Heart right ventricle (tissue), 16 donors: Measurements from ENCODE around the gene CEP170. TPM values are rescaled to one million over a fixed set of nuclear protein-coding genes. Genes with fewer than 3 reads are reported as not detected.

ENCODE experiments used
- ATAC-seq, 8 donors: fragments of 200-7000 bp; cut with Tn5 transposase; one replicate each; pipeline ENCODE4 v1.9.1; 2020; ENCODE audit warnings: mild to moderate bottlenecking in 8 of 8, moderate library complexity in 8 of 8, moderate number of reproducible peaks in 1 of 8
- DNase-seq, 2 donors: peaks; one replicate each; pipeline ENCODE4 v3.0.0-alpha.2; 2020
- H3K27ac ChIP-seq, 10 donors: fragments of 200-600 bp; sonication (generic) in 2 of 10; one replicate each; pipeline versions ENCODE4 v1.5.0 to v1.8.0; 2020 to 2022; ENCODE audit warnings: mild to moderate bottlenecking in 3 of 10
- H3K27me3 ChIP-seq, 7 donors: fragments of 200-600 bp; one replicate each; pipeline ENCODE4 v1.8.0; 2021 to 2022; ENCODE audit warnings: mild to moderate bottlenecking in 2 of 7
- H3K36me3 ChIP-seq, 9 donors: fragments of 200-600 bp; sonication (generic) in 1 of 9; one replicate each; pipeline versions ENCODE4 v1.5.0 to v1.8.0; 2020 to 2022; ENCODE audit warnings: mild to moderate bottlenecking in 2 of 9
- H3K4me1 ChIP-seq, 9 donors: fragments of 200-600 bp; sonication (generic) in 1 of 9; one replicate each; pipeline versions ENCODE4 v1.5.0 to v1.8.0; 2020 to 2022; ENCODE audit warnings: mild to moderate bottlenecking in 4 of 9
- H3K4me3 ChIP-seq, 10 donors: fragments of 200-600 bp; sonication (generic) in 2 of 10; one replicate each; pipeline versions ENCODE4 v1.5.0 to v1.8.0; 2020 to 2022; ENCODE audit warnings: mild to moderate bottlenecking in 7 of 10, moderate library complexity in 2 of 10
- H3K9me3 ChIP-seq, 11 donors: fragments of 200-600 bp in 10 of 11; sonication (generic) in 2 of 11; one replicate each; pipeline versions ENCODE4 v1.5.0 to v1.8.0; 2013 to 2022; ENCODE audit warnings: mild to moderate bottlenecking in 2 of 11, control low read depth in 1 of 11, moderate library complexity in 1 of 11
- CTCF ChIP-seq, 9 donors: fragments of 200-600 bp; sonication (generic) in 2 of 9; IDR thresholded peaks; one replicate each; pipeline versions ENCODE4 v1.5.0 to v1.8.0; 2021 to 2022; ENCODE audit warnings: antibody characterized with exemption in 9 of 9, mild to moderate bottlenecking in 5 of 9, moderate library complexity in 1 of 9
- WGBS, 2 donors: extraction: QIAGEN DNeasy Blood & Tissue Kit; methylation state at CpG; one replicate each; pipeline ENCODE4 v1.1.7; 2013; ENCODE audit warnings: inconsistent platforms in 1 of 2; 5-methylcytosine and 5-hydroxymethylcytosine counted together
- intact Hi-C, 10 donors: fragments of 100-400 bp; cut with DNase I; formaldehyde crosslinking; loops; one replicate each; pipeline versions ENCODE4 v1.11.1 to v1.14.2; 2022
- polyA plus RNA-seq, 2 donors: library from polyadenylated mRNA; stranded (reverse); fragments of 200-250 nt; gene quantifications; one replicate each; pipeline ENCODE4 v1.2.3, GENCODE V29; 2013
- total RNA-seq, 10 donors: library from RNA; stranded (reverse); fragmentation: NEBNext Ultra II Directional in 3 of 10; extraction: Animal tissue kit (Norgen Biotek cat#: 25700) in 3 of 10; gene quantifications; one replicate each; pipeline versions ENCODE4 v1.2.1 to v1.2.4, GENCODE V29; 2021 to 2023
- donor health status: Arrhythmogenic right ventricular cardiomyopathy.
- donor health status: ischemic (EF 13 %, LVEDD 7.1; RV severe dilation, severe dysfunction).
- donor health status: healthy with polysubstance abuse.
- donor health status: DM: no; HTN: yes; CAD: no.
- donor health status: DM: no; HTN: no; CAD: no.
- donor health status: ischemic (EF 25% LVEDD 6.9; RV normal size, moderate dysfunction).
- donor health status: ischemic (EF 25% LVEDD 5.7; RV mildly dilated, moderate dysfunction).
- donor health status: healthy.
- donor health status: DM: yes; HTN: yes; CAD: no.
- donor health status: Ischemic cardiomyopathy.
- donor health status: ischemic (EF 35%, LVEDD 5.7; RV mildly dilated, moderate dysfunction).
- donor health status: nonischemic (EF 11% LVEDD 7.7; RV severe dilation, severe dysfunction).
- donor health status: DM: yes; HTN: yes; CAD: no.
- donor health status: PGD.
- donor health status: ischemic (EF 29% LVEDD 5.4; RV normal size, mild dysfunction).
- donor health status: nonischemic (EF 23%, LVEDD 6.1; RV moderate dilation, normal function).

Gene CEP170
- total and polyA plus RNA-seq, 12 donors = 7.3 to 75.5 (median 50.4) TPM

- no peak for ATAC-seq
- TF ChIP-seq CTCF (IDR thresholded peaks at IDR 0.05) = no peak
- peaks cover 0 to 30% (median 4%) of the 10 kb centered on the region in 11 donors for H3K9me3 ChIP-seq
- peaks cover 0 to 92% (median 28%) of the 10 kb centered on the region in 9 donors for H3K36me3 ChIP-seq
- 77 to 80% methylated on average over 3 of the region's 3 CpGs for WGBS, 2 donors
- no peak for DNase-seq
- no peak overlapping the region for H3K4me3 ChIP-seq
- intact Hi-C loops = no loop called here
- peaks cover 0 to 16% (median 0%) of the 10 kb centered on the region in 9 donors for H3K4me1 ChIP-seq
- H3K27ac ChIP-seq = no peak overlapping the region
- H3K27me3 ChIP-seq = no peaks in the 10 kb centered on the region
These were observed 25.6 kb upstream of the CEP170 start for GRCh38 chr1:243280571-243281129.

- peaks cover 0 to 23% (median 4%) of the 10 kb centered on the region in 11 donors for H3K9me3 ChIP-seq
- no peaks in the 10 kb centered on the region for H3K27me3 ChIP-seq
- peaks cover 0 to 96% (median 23%) of the 10 kb centered on the region in 9 donors for H3K36me3 ChIP-seq
- H3K4me1 ChIP-seq = peaks cover 0 to 7% (median 5%) of the 10 kb centered on the region in 9 donors
- DNase-seq (no peak), ATAC-seq (no peak)
- H3K27ac ChIP-seq = no peak overlapping the region
- TF ChIP-seq CTCF (IDR thresholded peaks at IDR 0.05) = no peak
- H3K4me3 ChIP-seq = no peak overlapping the region
- intact Hi-C loops = no loop called here
- WGBS, 2 donors = 68 to 74% methylated on average over 3 of the region's 3 CpGs
These were observed 20.2 kb upstream of the CEP170 start for GRCh38 chr1:243275316-243275715.

GRCh38 chr1:243273945-243274344 lies 18.9 kb upstream of the CEP170 start:
- no peak for DNase-seq
- Histone ChIP-seq H3K27me3 (no peaks in the 10 kb centered on the region), H3K36me3 (peaks cover 0 to 91% (median 23%) of the 10 kb centered on the region in 9 donors), H3K4me3 (no peak overlapping the region), H3K4me1 (peaks cover 0 to 21% (median 18%) of the 10 kb centered on the region in 9 donors), H3K27ac (no peak overlapping the region), H3K9me3 (peaks cover 0 to 23% (median 4%) of the 10 kb centered on the region in 11 donors)
- intact Hi-C loops = no loop called here
- WGBS, 2 donors = 94 to 95% methylated on average over 2 of the region's 2 CpGs
- TF ChIP-seq CTCF (IDR thresholded peaks at IDR 0.05) = no peak
- no peak for ATAC-seq

- H3K4me3 ChIP-seq = no peak overlapping the region
- no peak for ATAC-seq
- no peak for TF ChIP-seq CTCF (IDR thresholded peaks at IDR 0.05)
- WGBS, 2 donors = 75 to 84% methylated on average over 3 of the region's 3 CpGs
- H3K27me3 ChIP-seq = no peaks in the 10 kb centered on the region
- no peak overlapping the region for H3K27ac ChIP-seq
- intact Hi-C loops = no loop called here
- peaks cover 0 to 21% (median 4%) of the 10 kb centered on the region in 11 donors for H3K9me3 ChIP-seq
- peaks cover 0 to 25% (median 22%) of the 10 kb centered on the region in 9 donors for H3K4me1 ChIP-seq
- no peak for DNase-seq
- H3K36me3 ChIP-seq = peaks cover 0 to 86% (median 23%) of the 10 kb centered on the region in 9 donors
These were observed 18.4 kb upstream of the CEP170 start for GRCh38 chr1:243273506-243273905.
